Calu3 (cell line): ENCODE data around the gene MRM3. TPM values are rescaled to one million over a fixed set of nuclear protein-coding genes. Genes with fewer than 3 reads are reported as not detected.
"Not testable (repeated sequence)": the region's sequence is repeated elsewhere in the genome, so short reads cannot be mapped to it uniquely, and the experiment has no call there.

ENCODE experiments used
- BruUV-seq: library from RNA; stranded (reverse); fragments of 400-500 nt; replicated peaks from 2 replicates; lab custom pipeline; 2021; lab: Mats Ljungman, UMichigan
- CTCF ChIA-PET: fragments of 300-600 bp; sonication (Branson Sonifier 250); formaldehyde crosslinking; loops from one replicate; lab custom pipeline; 2022; ENCODE audit warnings: antibody characterized with exemption; lab: Charles Lee
- DNase-seq: peaks from one replicate; pipeline ENCODE4 v3.0.0; 2022
- H3K27ac Mint-ChIP-seq: one replicate; pipeline ENCODE4 v1.8.0; 2022; ENCODE audit warnings: mixed read lengths; ENCODE audit not compliant: unreplicated experiment
- H3K27me3 Mint-ChIP-seq: one replicate; pipeline ENCODE4 v1.8.0; 2022; ENCODE audit warnings: mixed read lengths; ENCODE audit not compliant: unreplicated experiment
- H3K36me3 Mint-ChIP-seq: one replicate; pipeline ENCODE4 v1.8.0; 2022; ENCODE audit warnings: mild to moderate bottlenecking, moderate library complexity, mixed read lengths; ENCODE audit not compliant: insufficient read depth, unreplicated experiment
- H3K4me1 Mint-ChIP-seq: one replicate; pipeline ENCODE4 v1.8.0; 2022; ENCODE audit warnings: mild to moderate bottlenecking, low read depth, mixed read lengths; ENCODE audit not compliant: unreplicated experiment
- H3K4me3 Mint-ChIP-seq: one replicate; pipeline ENCODE4 v1.8.0; 2022; ENCODE audit warnings: mild to moderate bottlenecking, low read depth, moderate library complexity, mixed read lengths; ENCODE audit not compliant: unreplicated experiment
- H3K9me3 Mint-ChIP-seq: one replicate; pipeline ENCODE4 v1.8.0; 2022; ENCODE audit warnings: low read depth, mixed read lengths; ENCODE audit not compliant: unreplicated experiment
- intact Hi-C: fragments of 100-400 bp; cut with micrococcal nuclease; formaldehyde crosslinking; loops from one replicate; pipeline ENCODE4 v1.10.0; 2022; ENCODE audit not compliant: unreplicated experiment
- total RNA-seq: library from RNA; stranded (reverse); gene quantifications from 2 replicates; pipeline ENCODE4 v1.2.3, GENCODE V29; 2022
- TF ChIP-seq, protein P1 (sequence below): fragments of 200-600 bp; IDR thresholded peaks from one replicate; pipeline ENCODE4 v1.8.0; 2022; ENCODE audit warnings: antibody characterized with exemption; ENCODE audit not compliant: unreplicated experiment

MRM3 gene
- total RNA-seq, 1 experiment from 2014 or later: 15.0 TPM

DNA sequence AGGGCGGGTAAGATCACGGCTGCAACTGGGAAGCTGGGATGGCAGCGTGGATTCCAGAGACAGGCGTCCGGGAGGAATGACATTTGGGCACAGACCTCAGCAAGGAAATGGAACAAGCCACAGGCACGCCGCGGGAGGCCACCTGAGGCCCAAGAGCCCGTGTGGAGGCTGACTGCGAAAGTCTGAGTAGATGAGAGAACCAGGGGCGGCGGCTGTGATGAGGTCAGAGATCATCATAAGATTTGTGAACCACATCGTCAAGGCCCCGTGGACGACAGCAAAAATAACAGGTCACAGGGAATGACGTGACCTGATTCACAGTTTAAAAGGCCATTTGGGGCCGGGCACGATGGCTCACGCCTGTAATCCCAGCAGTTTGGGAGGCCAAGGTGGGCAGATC lies 48.2 kb downstream of the MRM3 start:
- CTCF ChIA-PET: no interaction called here
- BruUV-seq: no TSS peak

GRCh38 chr17:830950-831349 lies 48.8 kb downstream of the MRM3 start:
- no peaks in the 10 kb centered on the region for H3K36me3 Mint-ChIP-seq
- TF ChIP-seq, protein P1, sequence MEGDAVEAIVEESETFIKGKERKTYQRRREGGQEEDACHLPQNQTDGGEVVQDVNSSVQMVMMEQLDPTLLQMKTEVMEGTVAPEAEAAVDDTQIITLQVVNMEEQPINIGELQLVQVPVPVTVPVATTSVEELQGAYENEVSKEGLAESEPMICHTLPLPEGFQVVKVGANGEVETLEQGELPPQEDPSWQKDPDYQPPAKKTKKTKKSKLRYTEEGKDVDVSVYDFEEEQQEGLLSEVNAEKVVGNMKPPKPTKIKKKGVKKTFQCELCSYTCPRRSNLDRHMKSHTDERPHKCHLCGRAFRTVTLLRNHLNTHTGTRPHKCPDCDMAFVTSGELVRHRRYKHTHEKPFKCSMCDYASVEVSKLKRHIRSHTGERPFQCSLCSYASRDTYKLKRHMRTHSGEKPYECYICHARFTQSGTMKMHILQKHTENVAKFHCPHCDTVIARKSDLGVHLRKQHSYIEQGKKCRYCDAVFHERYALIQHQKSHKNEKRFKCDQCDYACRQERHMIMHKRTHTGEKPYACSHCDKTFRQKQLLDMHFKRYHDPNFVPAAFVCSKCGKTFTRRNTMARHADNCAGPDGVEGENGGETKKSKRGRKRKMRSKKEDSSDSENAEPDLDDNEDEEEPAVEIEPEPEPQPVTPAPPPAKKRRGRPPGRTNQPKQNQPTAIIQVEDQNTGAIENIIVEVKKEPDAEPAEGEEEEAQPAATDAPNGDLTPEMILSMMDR: no peak
- H3K27me3 Mint-ChIP-seq: no peaks in the 10 kb centered on the region
- no peaks in the 10 kb centered on the region for H3K9me3 Mint-ChIP-seq
- no peaks in the 10 kb centered on the region for H3K4me1 Mint-ChIP-seq
- CTCF ChIA-PET: no interaction called here
- H3K4me3 Mint-ChIP-seq: no peak overlapping the region
- H3K27ac Mint-ChIP-seq: no peak overlapping the region
- no peak for DNase-seq
- intact Hi-C loops: no loop called here
- no TSS peak for BruUV-seq

More for the DNA sequence above, 48.2 kb downstream of the MRM3 start:
- no peaks in the 10 kb centered on the region for H3K27me3 Mint-ChIP-seq
- H3K4me3 Mint-ChIP-seq: no peak overlapping the region
- DNase-seq: no peak
- TF ChIP-seq, protein P1: no peak
- no peaks in the 10 kb centered on the region for H3K9me3 Mint-ChIP-seq
- H3K36me3 Mint-ChIP-seq: no peaks in the 10 kb centered on the region
- H3K4me1 Mint-ChIP-seq: no peaks in the 10 kb centered on the region
- no peak overlapping the region for H3K27ac Mint-ChIP-seq
- intact Hi-C loops: no loop called here

GRCh38 chr17:834136-834535 lies 52.0 kb downstream of the MRM3 start:
- Mint-ChIP-seq H3K4me1 (no peaks in the 10 kb centered on the region), H3K27me3 (peaks cover 11% of the 10 kb centered on the region), H3K36me3 (no peaks in the 10 kb centered on the region), H3K4me3 (no peak overlapping the region), H3K27ac (no peak overlapping the region), H3K9me3 (no peaks in the 10 kb centered on the region)
- intact Hi-C loops: no loop called here
- CTCF ChIA-PET: interaction anchor here (0.6 to 0.7 kb wide), 2 partner anchors 127 to 394 kb away, joined by 3 read pairs; no protein-coding TSS in a partner anchor
- BruUV-seq: no TSS peak
- DNase-seq: no peak
- TF ChIP-seq, protein P1: no peak

DNA sequence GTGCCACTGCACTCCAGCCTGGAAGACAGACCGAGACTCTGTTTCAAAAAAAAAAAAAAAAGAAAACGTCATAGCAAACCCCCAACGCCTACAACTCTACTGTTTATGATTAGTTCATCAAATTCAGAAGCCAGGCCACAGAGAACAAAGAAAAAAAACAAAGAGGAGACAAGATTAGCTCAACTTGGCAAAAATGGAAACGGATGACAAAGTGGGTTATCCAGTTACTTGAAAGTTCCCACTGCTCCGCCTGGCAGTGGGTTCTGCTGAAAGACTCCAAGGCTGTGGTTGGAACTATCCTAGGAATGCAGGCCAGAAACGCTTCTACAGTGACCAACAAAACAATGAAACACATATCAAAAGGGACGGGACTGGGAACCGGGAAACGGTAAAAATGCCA lies 53.1 kb downstream of the MRM3 start:
- Mint-ChIP-seq H3K4me1 (no peaks in the 10 kb centered on the region), H3K4me3 (no peak overlapping the region), H3K36me3 (no peaks in the 10 kb centered on the region), H3K27me3 (peaks cover 11% of the 10 kb centered on the region), H3K27ac (no peak overlapping the region), H3K9me3 (no peaks in the 10 kb centered on the region)
- peak; percentile 4 for DNase-seq
- intact Hi-C loops: no loop called here
- TF ChIP-seq, protein P1: no peak
- CTCF ChIA-PET: no interaction called here
- no TSS peak for BruUV-seq

- CTCF ChIA-PET, H3K9me3 Mint-ChIP-seq, H3K4me1 Mint-ChIP-seq, H3K36me3 Mint-ChIP-seq, H3K27ac Mint-ChIP-seq, DNase-seq, H3K4me3 Mint-ChIP-seq, intact Hi-C loops, BruUV-seq: not testable (repeated sequence)
- H3K27me3 Mint-ChIP-seq: peaks cover 11% of the 10 kb centered on the region
Measured at GRCh38 chr17:835721-836120, 53.6 kb downstream of the MRM3 start.
